ENCODE data around the gene MEST. TPM values are rescaled to one million over a fixed set of nuclear protein-coding genes. Genes with fewer than 3 reads are reported as not detected.
"Not testable (repeated sequence)": the region's sequence is repeated elsewhere in the genome, so short reads cannot be mapped to it uniquely, and the experiment has no call there.

Gene MEST, protein sequence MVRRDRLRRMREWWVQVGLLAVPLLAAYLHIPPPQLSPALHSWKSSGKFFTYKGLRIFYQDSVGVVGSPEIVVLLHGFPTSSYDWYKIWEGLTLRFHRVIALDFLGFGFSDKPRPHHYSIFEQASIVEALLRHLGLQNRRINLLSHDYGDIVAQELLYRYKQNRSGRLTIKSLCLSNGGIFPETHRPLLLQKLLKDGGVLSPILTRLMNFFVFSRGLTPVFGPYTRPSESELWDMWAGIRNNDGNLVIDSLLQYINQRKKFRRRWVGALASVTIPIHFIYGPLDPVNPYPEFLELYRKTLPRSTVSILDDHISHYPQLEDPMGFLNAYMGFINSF
- 0.64 and 1.4 TPM in 2 replicates for total RNA-seq

- peak in 1 of 2 donors; percentile 30 for DNase-seq (ENCODE audit: low read depth in 2 of 2)
Observed at GRCh38 chr7:130491841-130492522, at the start of gene MEST. MEST (plus strand) TSS chr7:130492085; CDS start chr7:130492314, 229 bp downstream.

DNA sequence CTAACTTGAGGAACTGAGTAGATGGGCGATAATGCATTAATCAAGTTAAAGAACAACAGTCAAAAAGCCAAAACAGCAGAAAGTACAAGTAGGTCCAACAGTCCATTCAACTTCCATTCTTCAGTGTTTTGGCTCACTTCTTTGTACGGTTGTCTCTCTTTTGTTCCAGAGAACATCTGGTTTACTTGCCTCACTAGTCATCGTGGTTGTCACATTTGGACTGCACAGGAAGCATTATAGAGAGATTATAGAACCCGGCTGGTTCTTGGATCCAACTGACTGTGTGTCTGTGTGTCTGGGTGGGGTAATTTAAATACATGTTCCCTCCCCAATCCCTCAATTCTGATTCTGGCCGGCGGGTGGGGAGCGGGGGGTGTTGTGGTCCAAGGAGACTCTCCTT, 49.3 kb upstream of the MEST start:
- DNase-seq (ENCODE audit: low read depth in 2 of 2) = no peak

DNA sequence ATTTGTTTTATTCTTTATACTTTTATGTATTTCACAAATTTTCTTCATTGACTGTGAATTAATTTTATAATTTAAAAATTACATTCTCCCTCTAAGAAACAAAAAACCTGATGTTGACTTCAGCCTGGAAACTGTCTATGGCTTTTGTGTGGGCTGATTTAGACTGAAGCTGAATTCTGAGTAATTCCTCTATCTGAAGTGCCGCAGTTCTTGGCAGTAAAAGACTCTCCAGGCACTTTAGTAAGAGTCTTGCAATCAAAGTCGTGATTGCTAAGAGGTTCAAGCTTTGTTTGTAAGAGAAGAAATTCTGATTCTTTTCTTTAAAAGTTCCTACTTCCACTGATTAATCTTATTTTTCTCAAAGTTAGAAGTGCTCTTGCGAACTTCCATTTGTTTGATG, 47.7 kb upstream of the MEST start:
- DNase-seq (ENCODE audit: low read depth in 2 of 2) = no peak

GRCh38 chr7:130444751-130445407, 47.0 kb upstream of the MEST start:
- DNase-seq (ENCODE audit: low read depth in 2 of 2) = no peak

DNA sequence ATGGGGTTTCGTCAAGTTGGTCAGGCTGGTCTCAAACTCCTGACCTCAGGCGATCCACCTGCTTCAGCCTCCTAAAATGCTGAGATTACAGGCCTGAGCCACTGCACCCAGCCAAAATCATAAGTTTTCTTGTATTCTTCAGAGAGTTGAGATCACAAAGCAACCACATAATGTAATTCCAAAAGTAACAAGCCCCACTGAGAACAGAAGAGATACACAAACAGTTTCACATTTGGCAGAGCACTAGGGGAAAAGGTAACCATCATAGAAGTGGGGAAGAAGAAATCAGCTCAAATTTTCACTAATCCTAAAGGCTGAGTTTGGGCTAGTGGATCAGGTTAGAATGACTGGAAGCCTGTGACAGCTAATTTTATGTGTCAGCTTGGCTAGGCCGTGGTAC, 45.6 kb upstream of the MEST start:
- no peak for DNase-seq (ENCODE audit: low read depth in 2 of 2)

GRCh38 chr7:130451344-130451743, 40.5 kb upstream of the MEST start:
- DNase-seq (ENCODE audit: low read depth in 2 of 2) = not testable (repeated sequence)

GRCh38 chr7:130452951-130453350, 38.9 kb upstream of the MEST start:
- DNase-seq (ENCODE audit: low read depth in 2 of 2) = no peak

GRCh38 chr7:130454959-130455358, 36.9 kb upstream of the MEST start:
- no peak for DNase-seq (ENCODE audit: low read depth in 2 of 2)

DNA sequence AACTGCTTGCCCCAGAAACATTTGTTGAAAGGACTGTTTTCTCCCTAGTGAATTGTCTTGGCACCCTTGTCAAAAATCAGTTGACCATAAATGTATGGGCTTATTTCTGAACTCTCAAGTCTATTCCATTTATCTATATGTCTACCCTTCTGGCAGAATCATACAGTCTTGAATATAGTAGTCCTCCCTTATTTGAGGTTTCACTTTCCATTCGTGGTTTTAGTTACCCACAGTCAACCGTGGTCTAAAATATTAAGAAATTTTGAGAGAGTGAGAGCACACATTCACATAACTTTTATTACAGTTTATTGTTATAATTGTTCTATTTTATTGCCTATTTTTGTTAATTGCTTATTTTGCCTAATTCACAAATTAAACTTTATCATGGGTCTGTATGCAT, 33.6 kb upstream of the MEST start:
- DNase-seq (ENCODE audit: low read depth in 2 of 2) = no peak

GRCh38 chr7:130461272-130461671, 30.6 kb upstream of the MEST start:
- DNase-seq (ENCODE audit: low read depth in 2 of 2) = no peak

GRCh38 chr7:130463553-130464434, 28.1 kb upstream of the MEST start:
- DNase-seq (ENCODE audit: low read depth in 2 of 2) = peak in 1 of 2 donors; percentile 12

DNA sequence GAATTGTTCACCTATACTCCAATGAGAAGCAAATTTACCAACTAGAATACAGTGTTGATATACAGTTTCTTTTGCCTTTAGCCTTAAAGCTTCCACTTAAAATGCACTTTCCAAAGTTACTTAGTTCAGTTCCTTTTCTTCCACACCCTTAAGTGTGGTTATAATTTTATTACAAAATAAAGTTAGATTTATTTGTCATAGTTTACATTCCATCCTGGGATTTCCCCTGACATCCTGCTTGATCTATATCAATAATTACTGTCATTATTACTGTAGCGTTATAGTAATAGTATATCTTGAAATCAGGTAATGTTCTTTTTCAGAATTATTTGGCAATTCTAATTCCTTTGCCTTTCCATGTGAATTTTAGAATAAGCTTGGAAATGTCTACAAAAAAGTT, 23.3 kb upstream of the MEST start:
- DNase-seq (ENCODE audit: low read depth in 2 of 2) = no peak

GRCh38 chr7:130471974-130472373, 19.9 kb upstream of the MEST start:
- no peak for DNase-seq (ENCODE audit: low read depth in 2 of 2)

DNA sequence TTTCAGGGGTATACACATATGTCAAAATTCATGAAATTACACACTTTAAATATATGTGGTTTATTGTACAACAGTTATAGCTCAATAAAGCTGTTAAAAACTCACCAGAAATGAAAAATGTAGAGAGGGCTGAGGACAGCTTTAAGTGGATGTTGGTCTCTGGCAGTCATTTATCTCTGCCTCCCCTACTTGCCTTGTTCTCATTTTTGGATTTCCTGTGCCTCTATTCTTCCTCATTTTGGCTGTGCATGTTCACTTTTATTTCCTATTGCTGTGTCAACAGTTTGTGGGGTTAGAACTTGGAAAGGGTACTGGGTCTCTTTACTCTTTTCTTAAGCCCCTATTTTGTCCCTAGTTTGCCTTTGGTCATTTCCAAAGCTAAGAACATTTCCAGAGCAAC, 18.6 kb upstream of the MEST start:
- DNase-seq (ENCODE audit: low read depth in 2 of 2) = no peak

GRCh38 chr7:130473876-130474275, 18.0 kb upstream of the MEST start:
- DNase-seq (ENCODE audit: low read depth in 2 of 2) = no peak

GRCh38 chr7:130475776-130476175, 16.1 kb upstream of the MEST start:
- DNase-seq (ENCODE audit: low read depth in 2 of 2) = no peak

DNA sequence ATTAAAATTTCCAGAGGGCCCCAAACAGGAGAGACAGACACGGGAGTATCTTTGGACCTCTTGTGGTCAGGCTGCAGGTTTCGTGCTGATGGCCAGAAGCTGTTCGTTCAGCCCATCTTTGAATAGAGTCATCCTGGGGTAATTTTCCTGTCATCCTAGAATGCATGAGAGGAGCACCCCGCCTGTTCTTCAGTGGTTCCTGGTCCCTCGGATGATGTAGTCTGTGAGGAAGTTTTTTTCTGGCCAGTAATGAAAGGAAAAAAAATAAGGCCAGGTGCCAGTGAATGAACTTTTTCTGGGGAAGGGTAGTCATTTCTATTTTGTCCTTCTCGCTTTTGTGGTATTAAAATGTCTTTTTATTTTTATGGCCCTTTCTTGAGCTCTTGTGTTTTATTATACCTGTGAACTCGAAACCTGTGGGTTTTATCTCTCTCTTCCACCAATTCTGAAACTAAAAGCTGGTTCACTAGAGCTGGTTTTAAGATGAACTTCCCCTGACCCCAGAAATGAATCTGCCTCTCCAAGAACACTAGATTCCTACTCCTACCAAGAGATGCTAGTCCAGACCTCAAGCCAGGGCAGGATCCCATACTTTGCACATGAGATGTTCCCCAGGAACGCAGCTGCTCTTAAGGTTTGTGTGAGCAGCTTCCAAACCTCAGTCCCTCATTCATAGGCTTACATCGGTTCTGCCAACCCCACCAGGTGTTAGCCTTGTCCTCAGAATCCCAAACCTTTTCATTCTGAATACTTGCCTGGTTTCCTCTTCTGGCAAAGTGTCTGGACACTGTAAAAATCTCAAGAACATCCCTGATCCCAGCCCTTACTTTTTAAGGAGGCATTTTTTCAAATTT, 15.4 kb upstream of the MEST start:
- DNase-seq (ENCODE audit: low read depth in 2 of 2) = no peak

DNA sequence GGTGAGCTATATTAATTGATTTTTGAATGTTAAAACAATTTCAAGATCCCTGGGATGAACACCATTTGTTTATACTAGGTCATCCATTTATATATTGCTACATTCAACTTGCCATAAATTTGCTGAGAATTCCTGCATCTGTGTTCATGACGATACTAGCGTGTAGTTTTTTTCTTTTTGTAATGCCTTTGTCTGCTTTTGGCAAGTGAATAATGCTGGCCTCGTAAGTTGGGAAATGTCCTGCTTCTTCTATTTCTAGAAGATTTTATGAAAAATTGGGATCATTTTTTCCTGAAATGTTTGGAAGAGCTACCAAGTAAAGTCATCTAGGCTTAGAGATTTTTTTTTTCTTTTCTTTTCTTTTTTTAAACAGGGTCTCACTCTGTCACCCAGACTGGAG, 12.9 kb upstream of the MEST start:
- DNase-seq (ENCODE audit: low read depth in 2 of 2) = no peak

- DNase-seq (ENCODE audit: low read depth in 2 of 2) = no peak
Observed at GRCh38 chr7:130479716-130480400, 12.0 kb upstream of the MEST start.

DNA sequence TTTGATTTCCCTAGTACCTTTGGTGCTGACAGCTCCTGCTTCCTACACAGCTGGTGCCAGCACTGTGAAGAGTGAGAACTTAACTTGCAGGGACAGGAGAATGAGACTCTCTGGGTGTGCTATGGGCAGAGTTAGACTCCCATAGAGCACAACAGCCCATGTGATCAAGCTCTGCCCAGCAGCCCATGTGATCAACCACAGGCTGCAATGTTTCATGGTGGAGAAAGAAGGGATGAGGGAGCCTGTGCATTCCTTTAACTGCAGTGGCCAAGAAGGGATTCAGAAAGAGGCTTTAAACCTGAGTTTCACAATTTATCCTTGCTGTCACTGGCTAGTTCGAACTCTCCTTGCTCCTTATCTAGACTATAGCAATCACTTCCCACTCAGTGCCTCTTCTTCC, 10.0 kb upstream of the MEST start:
- no peak for DNase-seq (ENCODE audit: low read depth in 2 of 2)
